ENCODE data around the gene SIRPB2.

The SIRPB2 gene

GRCh38 chr20:1509237-1509636 is 18.0 kb upstream of the SIRPB2 start:
- no peaks in the 10 kb centered on the region for H3K9me3 ChIP-seq (ENCODE audit: insufficient read depth, low read length)
- no peaks in the 10 kb centered on the region for H3K36me3 ChIP-seq (ENCODE audit: low read length)
- no peak for TF ChIP-seq EZH2phosphoT487 (conservative IDR thresholded peaks at IDR 0.05; ENCODE audit: low read length)
- no peak for TF ChIP-seq CTCF (IDR thresholded peaks at IDR 0.05; ENCODE audit: insufficient read depth, low read length, poor library complexity, severe bottlenecking)
- H3K9me2 ChIP-seq (replicated peaks; ENCODE audit: insufficient read depth, low read length): no peaks in the 10 kb centered on the region
- no peaks in the 10 kb centered on the region for H3F3A ChIP-seq (ENCODE audit: insufficient read depth)
- no peak overlapping the region for H2AFZ ChIP-seq (ENCODE audit: low read depth, low read length, severe bottlenecking)
- no peak overlapping the region for H3K9ac ChIP-seq (ENCODE audit: low read length)
- no peak overlapping the region for H3K4me3 ChIP-seq (ENCODE audit: insufficient read depth, low read length, poor library complexity, severe bottlenecking)
- H3K79me2 ChIP-seq (ENCODE audit: insufficient read depth, low read length): no peaks in the 10 kb centered on the region
- H4K20me1 ChIP-seq (ENCODE audit: low read depth, low read length): no peaks in the 10 kb centered on the region
- no peak overlapping the region for H3K27ac ChIP-seq (ENCODE audit: low read depth, low read length)
- H3K27me3 ChIP-seq (ENCODE audit: low read length): no peaks in the 10 kb centered on the region
- no peak overlapping the region for H3K4me2 ChIP-seq (ENCODE audit: low read depth, low read length, poor library complexity, severe bottlenecking)

GRCh38 chr20:1508574-1508973 is 17.4 kb upstream of the SIRPB2 start:
- H4K20me1 ChIP-seq (ENCODE audit: low read depth, low read length): no peaks in the 10 kb centered on the region
- no peaks in the 10 kb centered on the region for H3K9me3 ChIP-seq (ENCODE audit: insufficient read depth, low read length)
- no peak overlapping the region for H2AFZ ChIP-seq (ENCODE audit: low read depth, low read length, severe bottlenecking)
- no peak for TF ChIP-seq CTCF (IDR thresholded peaks at IDR 0.05; ENCODE audit: insufficient read depth, low read length, poor library complexity, severe bottlenecking)
- no peak for TF ChIP-seq EZH2phosphoT487 (conservative IDR thresholded peaks at IDR 0.05; ENCODE audit: low read length)
- no peaks in the 10 kb centered on the region for H3F3A ChIP-seq (ENCODE audit: insufficient read depth)
- H3K9me2 ChIP-seq (replicated peaks; ENCODE audit: insufficient read depth, low read length): no peaks in the 10 kb centered on the region
- no peaks in the 10 kb centered on the region for H3K79me2 ChIP-seq (ENCODE audit: insufficient read depth, low read length)
- no peaks in the 10 kb centered on the region for H3K36me3 ChIP-seq (ENCODE audit: low read length)
- H3K4me3 ChIP-seq (ENCODE audit: insufficient read depth, low read length, poor library complexity, severe bottlenecking): no peak overlapping the region
- no peak overlapping the region for H3K9ac ChIP-seq (ENCODE audit: low read length)
- H3K27me3 ChIP-seq (ENCODE audit: low read length): no peaks in the 10 kb centered on the region
- H3K27ac ChIP-seq (ENCODE audit: low read depth, low read length): no peak overlapping the region
- no peak overlapping the region for H3K4me2 ChIP-seq (ENCODE audit: low read depth, low read length, poor library complexity, severe bottlenecking)

- no peak overlapping the region for H3K4me2 ChIP-seq (ENCODE audit: low read depth, low read length, poor library complexity, severe bottlenecking)
- no peak for TF ChIP-seq EZH2phosphoT487 (conservative IDR thresholded peaks at IDR 0.05; ENCODE audit: low read length)
- TF ChIP-seq CTCF (IDR thresholded peaks at IDR 0.05; ENCODE audit: insufficient read depth, low read length, poor library complexity, severe bottlenecking): no peak
- no peak overlapping the region for H3K4me3 ChIP-seq (ENCODE audit: insufficient read depth, low read length, poor library complexity, severe bottlenecking)
- H3K9ac ChIP-seq (ENCODE audit: low read length): no peak overlapping the region
- no peak overlapping the region for H3K27ac ChIP-seq (ENCODE audit: low read depth, low read length)
- no peaks in the 10 kb centered on the region for H3K9me3 ChIP-seq (ENCODE audit: insufficient read depth, low read length)
- no peaks in the 10 kb centered on the region for H3K9me2 ChIP-seq (replicated peaks; ENCODE audit: insufficient read depth, low read length)
- no peaks in the 10 kb centered on the region for H3K36me3 ChIP-seq (ENCODE audit: low read length)
- no peaks in the 10 kb centered on the region for H3K27me3 ChIP-seq (ENCODE audit: low read length)
- H3F3A ChIP-seq (ENCODE audit: insufficient read depth): no peaks in the 10 kb centered on the region
- no peak overlapping the region for H2AFZ ChIP-seq (ENCODE audit: low read depth, low read length, severe bottlenecking)
- no peaks in the 10 kb centered on the region for H3K79me2 ChIP-seq (ENCODE audit: insufficient read depth, low read length)
- H4K20me1 ChIP-seq (ENCODE audit: low read depth, low read length): no peaks in the 10 kb centered on the region
Observed at GRCh38 chr20:1507276-1507675, 16.1 kb upstream of the SIRPB2 start.
